GM12801 (cell line): ENCODE data around the gene LPXN.

Source experiments
- TF ChIP-seq, protein P1 (sequence below): IDR thresholded peaks from one replicate; pipeline ENCODE4 v1.5.1; 2011; ENCODE audit warnings: control low read depth; ENCODE audit not compliant: insufficient read length; ENCODE audit errors: extremely low read depth

Gene LPXN

DNA sequence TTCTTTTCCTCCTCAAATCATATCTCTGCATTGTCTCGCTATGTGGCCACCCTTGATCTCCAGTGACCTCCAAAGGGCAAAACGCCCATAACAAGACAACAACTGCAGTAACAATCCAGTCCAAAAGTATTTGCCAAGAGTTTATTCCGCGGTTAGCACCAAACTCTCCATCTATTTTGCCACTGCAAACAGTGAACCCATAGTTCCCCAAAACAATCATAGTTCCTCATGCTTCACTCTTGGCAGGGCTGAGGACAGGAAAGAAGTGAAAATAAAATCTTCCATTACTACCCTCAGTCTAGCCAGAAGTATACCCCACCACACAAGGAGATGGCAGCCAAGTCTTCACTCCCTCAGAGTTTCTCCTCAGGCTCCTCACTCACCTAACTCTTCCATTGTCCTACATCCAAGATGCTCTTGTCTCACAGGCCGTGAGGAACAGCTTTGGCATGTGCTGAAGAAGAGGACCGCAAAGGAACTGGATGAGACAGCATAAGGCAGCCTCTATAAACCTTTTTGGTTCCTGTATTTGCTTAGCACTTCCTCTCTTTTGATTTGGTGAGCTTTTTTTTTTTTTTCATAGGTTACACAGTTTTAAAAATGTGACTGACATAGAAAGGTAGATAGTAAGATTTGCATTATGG, at the start of gene LPXN:
Gene LPXN, minus strand, starts transcription at position 480 of the 644 bp plus-strand sequence. Its CDS starts 84 bp downstream, at position 396.
- TF ChIP-seq, protein P1, sequence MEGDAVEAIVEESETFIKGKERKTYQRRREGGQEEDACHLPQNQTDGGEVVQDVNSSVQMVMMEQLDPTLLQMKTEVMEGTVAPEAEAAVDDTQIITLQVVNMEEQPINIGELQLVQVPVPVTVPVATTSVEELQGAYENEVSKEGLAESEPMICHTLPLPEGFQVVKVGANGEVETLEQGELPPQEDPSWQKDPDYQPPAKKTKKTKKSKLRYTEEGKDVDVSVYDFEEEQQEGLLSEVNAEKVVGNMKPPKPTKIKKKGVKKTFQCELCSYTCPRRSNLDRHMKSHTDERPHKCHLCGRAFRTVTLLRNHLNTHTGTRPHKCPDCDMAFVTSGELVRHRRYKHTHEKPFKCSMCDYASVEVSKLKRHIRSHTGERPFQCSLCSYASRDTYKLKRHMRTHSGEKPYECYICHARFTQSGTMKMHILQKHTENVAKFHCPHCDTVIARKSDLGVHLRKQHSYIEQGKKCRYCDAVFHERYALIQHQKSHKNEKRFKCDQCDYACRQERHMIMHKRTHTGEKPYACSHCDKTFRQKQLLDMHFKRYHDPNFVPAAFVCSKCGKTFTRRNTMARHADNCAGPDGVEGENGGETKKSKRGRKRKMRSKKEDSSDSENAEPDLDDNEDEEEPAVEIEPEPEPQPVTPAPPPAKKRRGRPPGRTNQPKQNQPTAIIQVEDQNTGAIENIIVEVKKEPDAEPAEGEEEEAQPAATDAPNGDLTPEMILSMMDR: no peak

DNA sequence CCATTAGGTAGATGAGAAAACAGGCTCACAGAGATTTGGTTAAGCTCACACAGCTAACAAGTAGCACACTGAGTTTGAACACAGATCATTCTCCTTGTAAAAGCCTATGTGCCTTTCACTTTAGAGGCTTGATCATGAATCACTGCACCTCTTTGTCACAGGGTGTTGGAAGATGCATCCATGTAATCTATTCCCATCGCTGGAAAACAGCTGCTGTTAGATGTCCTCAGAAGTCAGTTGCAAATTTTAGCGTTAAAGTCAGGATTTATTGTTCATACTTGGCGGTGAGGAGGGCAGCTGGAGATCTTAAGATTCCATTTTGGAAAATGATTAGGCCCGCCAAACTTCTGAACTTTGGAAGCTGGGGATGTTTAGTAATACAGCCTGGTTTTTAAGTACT, 49.4 kb upstream of the LPXN start:
- TF ChIP-seq, protein P1: no peak

DNA sequence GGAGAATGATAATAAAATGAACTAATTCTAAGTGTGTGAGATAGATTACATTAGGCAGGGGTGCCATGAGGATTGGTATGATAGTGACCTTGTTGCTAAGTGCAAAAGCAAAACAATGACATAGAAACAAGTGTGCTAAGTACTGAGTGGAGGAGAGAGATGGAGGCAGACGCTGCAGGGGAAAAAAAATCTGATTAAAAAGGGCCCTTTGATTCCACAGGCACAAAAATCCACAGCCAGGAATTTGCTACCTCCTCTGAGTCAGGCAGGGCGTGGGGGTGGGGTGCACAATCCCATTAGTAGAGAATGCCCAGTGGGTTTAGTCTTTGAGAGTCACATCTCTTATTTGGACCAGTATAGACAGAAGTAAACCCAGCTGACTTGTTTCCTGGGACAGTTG, 46.7 kb upstream of the LPXN start, which contains the start of gene CNTF:
Gene CNTF, plus strand, starts transcription at position 322 of the 400 bp plus-strand sequence. CDS start 88 bp downstream, outside the sequence.
- TF ChIP-seq, protein P1: no peak

DNA sequence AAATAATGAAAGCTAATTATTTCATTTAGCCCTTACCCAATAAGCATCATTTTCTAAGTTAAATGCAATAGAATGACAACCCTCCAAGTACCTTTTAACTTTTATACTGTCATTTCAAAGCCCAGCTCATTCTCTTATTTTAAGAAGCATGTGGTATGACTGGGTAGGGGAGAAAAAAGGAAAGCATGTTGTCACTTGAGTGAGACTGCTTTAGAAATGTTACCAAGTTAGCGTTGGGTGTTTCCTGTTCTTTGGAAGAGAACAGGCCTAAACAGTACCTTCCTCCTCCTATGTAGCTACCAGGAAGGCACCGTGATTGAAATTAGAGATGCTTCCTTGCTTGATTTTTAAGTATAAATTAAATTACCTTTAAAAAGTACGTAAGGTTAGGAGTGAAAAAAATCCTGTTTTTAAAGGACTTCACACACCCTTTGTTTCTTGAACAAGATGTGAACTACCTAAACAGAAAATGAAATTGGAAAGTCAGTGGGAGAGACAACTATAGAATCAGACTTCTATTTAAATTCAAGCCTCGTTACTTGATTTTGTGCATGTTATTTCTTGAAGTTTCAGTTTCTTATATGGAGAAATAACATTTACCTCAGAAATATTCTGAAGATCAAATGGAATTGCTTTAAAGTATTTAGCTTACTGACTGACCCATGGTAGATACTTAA, 46.1 kb upstream of the LPXN start:
- TF ChIP-seq, protein P1: no peak

DNA sequence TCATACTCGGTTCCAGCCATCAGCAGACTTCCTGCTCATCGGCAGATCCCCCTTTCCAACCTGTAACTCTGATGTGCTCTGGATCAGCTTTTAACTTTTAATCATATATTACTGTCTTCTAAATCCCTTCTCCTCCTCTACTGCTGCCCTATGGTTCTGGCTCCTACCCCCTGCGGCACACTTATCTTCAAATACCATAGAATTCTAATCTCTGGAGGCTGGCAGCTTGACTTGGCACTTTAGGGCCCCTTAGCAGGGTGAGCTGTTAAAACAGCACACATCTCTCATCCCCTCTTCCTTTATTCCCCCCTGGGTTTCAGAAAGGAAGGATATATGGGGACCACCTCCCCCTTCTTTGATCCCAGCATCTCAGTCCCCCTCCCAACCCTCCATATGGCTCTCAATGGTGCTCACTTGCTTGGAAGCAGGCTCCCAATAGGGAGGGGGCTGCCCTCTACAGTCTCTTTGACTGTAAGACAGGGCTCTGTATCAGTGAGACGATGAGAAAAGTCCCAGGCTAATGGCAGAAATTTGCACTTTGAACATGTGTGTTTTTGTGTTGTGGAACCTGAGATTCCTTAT, 42.4 kb upstream of the LPXN start:
- TF ChIP-seq, protein P1: no peak

DNA sequence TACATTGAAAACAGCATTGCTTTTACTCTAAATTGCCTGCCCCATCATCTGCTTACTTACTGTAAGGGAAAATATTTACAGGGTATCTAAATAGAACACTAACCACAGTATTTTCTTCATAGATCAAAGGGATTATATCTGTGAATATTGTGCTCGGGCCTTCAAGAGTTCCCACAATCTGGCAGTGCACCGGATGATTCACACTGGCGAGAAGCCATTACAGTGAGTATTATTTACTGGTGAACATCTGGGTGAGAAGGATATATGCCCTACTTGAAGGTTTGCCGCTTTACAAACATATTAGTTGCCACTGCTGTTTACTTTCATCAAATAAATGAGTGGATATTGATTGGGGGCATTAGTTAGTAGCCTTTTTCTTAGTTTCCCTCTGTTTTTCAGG, 40.9 kb upstream of the LPXN start:
- TF ChIP-seq, protein P1: no peak

DNA sequence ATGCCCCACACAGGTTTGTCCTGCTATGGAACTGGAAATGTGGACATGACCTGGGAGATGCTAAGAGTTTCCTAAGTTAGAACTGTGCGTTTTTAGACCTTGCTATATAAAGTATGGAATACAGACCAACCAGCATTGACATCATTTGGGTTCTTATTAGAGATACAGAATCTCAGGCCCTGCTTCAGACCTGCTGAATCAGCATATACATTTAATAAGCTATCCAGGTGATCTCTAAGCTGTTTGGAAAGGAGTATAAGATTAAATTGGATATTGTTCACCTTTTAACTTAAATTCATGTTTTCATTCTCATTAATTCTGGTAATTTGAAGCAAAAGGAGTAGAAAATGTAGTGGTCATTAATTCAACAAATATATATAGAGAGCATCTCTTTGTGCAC, 39.9 kb upstream of the LPXN start:
- TF ChIP-seq, protein P1: no peak
